ENCODE measurements around the gene EBLN1. TPM values are rescaled to one million over a fixed set of nuclear protein-coding genes. Genes with fewer than 3 reads are reported as not detected.
"Not testable (repeated sequence)": the region's sequence is repeated elsewhere in the genome, so short reads cannot be mapped to it uniquely, and the experiment has no call there.

EBLN1 gene
- polyA plus RNA-seq, 1 donor from 2014 or later, result not detected

GRCh38 chr10:22218448-22218847 lies 633 bp upstream of the EBLN1 start:
- no peak overlapping the region for H3K27ac ChIP-seq (ENCODE audit: low read length)
- H3K36me3 ChIP-seq (ENCODE audit: insufficient read depth, low read length), result no peaks in the 10 kb centered on the region
- no peaks in the 10 kb centered on the region for H3K27me3 ChIP-seq (ENCODE audit: insufficient read depth, low read depth, low read length)
- no peaks in the 10 kb centered on the region for H3F3A ChIP-seq (ENCODE audit: insufficient read depth, low read length, poor library complexity, severe bottlenecking)
- no peak for TF ChIP-seq MXI1 (conservative IDR thresholded peaks at IDR 0.05; ENCODE audit: poor library complexity, severe bottlenecking)
- no peak for TF ChIP-seq SMC3 (conservative IDR thresholded peaks at IDR 0.05; ENCODE audit: poor library complexity)
- TF ChIP-seq POLR2AphosphoS5 (IDR thresholded peaks at IDR 0.05), result no peak
- no peaks in the 10 kb centered on the region for H4K20me1 ChIP-seq (ENCODE audit: insufficient read depth)
- no peak overlapping the region for H3K4me2 ChIP-seq (ENCODE audit: low read length)
- no peak overlapping the region for H2AFZ ChIP-seq (ENCODE audit: low read depth, low read length)
- no peak overlapping the region for H3K9ac ChIP-seq (ENCODE audit: low read length)
- no peak overlapping the region for H3K4me3 ChIP-seq (ENCODE audit: low read length)
- H3K9me2 ChIP-seq (ENCODE audit: insufficient read depth, low read length), result no peaks in the 10 kb centered on the region
- no peaks in the 10 kb centered on the region for H3K9me3 ChIP-seq (ENCODE audit: low read length)
- no peaks in the 10 kb centered on the region for H3K79me2 ChIP-seq (replicated peaks; ENCODE audit: insufficient read depth, low read length)

GRCh38 chr10:22217084-22217483 lies 731 bp downstream of the EBLN1 start:
- not testable (repeated sequence) for H3K27me3 ChIP-seq (ENCODE audit: insufficient read depth, low read depth, low read length); H3K9me3 ChIP-seq (ENCODE audit: low read length); H3K27ac ChIP-seq (ENCODE audit: low read length); H3K4me2 ChIP-seq (ENCODE audit: low read length); H3K79me2 ChIP-seq (replicated peaks; ENCODE audit: insufficient read depth, low read length); H3K9ac ChIP-seq (ENCODE audit: low read length); H3F3A ChIP-seq (ENCODE audit: insufficient read depth, low read length, poor library complexity, severe bottlenecking); H4K20me1 ChIP-seq (ENCODE audit: insufficient read depth); H3K36me3 ChIP-seq (ENCODE audit: insufficient read depth, low read length); H3K9me2 ChIP-seq (ENCODE audit: insufficient read depth, low read length); H2AFZ ChIP-seq (ENCODE audit: low read depth, low read length); H3K4me3 ChIP-seq (ENCODE audit: low read length)

GRCh38 chr10:22210267-22210666 lies 7.5 kb downstream of the EBLN1 start:
- no peaks in the 10 kb centered on the region for H3K36me3 ChIP-seq (ENCODE audit: insufficient read depth, low read length)
- no peaks in the 10 kb centered on the region for H3K27me3 ChIP-seq (ENCODE audit: insufficient read depth, low read depth, low read length)
- TF ChIP-seq RAD21 (conservative IDR thresholded peaks at IDR 0.05) (no peak), SMC3 (conservative IDR thresholded peaks at IDR 0.05; ENCODE audit: poor library complexity) (no peak), EZH2 (IDR thresholded peaks at IDR 0.05; ENCODE audit: borderline replicate concordance, insufficient read depth, low read length, poor library complexity, severe bottlenecking) (no peak), EP300 (conservative IDR thresholded peaks at IDR 0.05; ENCODE audit: poor library complexity, severe bottlenecking) (no peak), REST (IDR thresholded peaks at IDR 0.05; ENCODE audit: borderline replicate concordance) (no peak), CTCF (IDR thresholded peaks at IDR 0.05; ENCODE audit: poor library complexity, severe bottlenecking) (no peak), POLR2AphosphoS5 (IDR thresholded peaks at IDR 0.05) (no peak), TAF1 (IDR thresholded peaks at IDR 0.05; ENCODE audit: low read depth) (no peak), MXI1 (conservative IDR thresholded peaks at IDR 0.05; ENCODE audit: poor library complexity, severe bottlenecking) (no peak)
- no peak overlapping the region for H3K9ac ChIP-seq (ENCODE audit: low read length)
- H3K27ac ChIP-seq (ENCODE audit: low read length), result no peak overlapping the region
- H3K4me2 ChIP-seq (ENCODE audit: low read length), result no peak overlapping the region
- H3K9me3 ChIP-seq (ENCODE audit: low read length), result no peaks in the 10 kb centered on the region
- no peaks in the 10 kb centered on the region for H3F3A ChIP-seq (ENCODE audit: insufficient read depth, low read length, poor library complexity, severe bottlenecking)
- no peak overlapping the region for H3K4me3 ChIP-seq (ENCODE audit: low read length)
- H3K79me2 ChIP-seq (replicated peaks; ENCODE audit: insufficient read depth, low read length), result no peaks in the 10 kb centered on the region
- H3K9me2 ChIP-seq (ENCODE audit: insufficient read depth, low read length), result no peaks in the 10 kb centered on the region
- H4K20me1 ChIP-seq (ENCODE audit: insufficient read depth), result no peaks in the 10 kb centered on the region
- no peak overlapping the region for H2AFZ ChIP-seq (ENCODE audit: low read depth, low read length)
